Dendritic cell treated with granulocyte-macrophage colony-stimulating factor and Interleukin-4, amounts not matched to agents 40 ng/mL and 50 ng/mL, for 4 days (primary cell): Measurements from ENCODE around the gene RIPOR2.

Source experiments
- H3K27ac Mint-ChIP-seq: one replicate; pipeline ENCODE4 v1.8.0; 2022; ENCODE audit warnings: mild to moderate bottlenecking, mixed read lengths
- H3K27me3 Mint-ChIP-seq: one replicate; pipeline ENCODE4 v1.8.0; 2022; ENCODE audit warnings: mild to moderate bottlenecking, mixed read lengths
- H3K36me3 Mint-ChIP-seq: one replicate; pipeline ENCODE4 v1.8.0; 2022; ENCODE audit warnings: low read depth, mixed read lengths
- H3K4me1 Mint-ChIP-seq: one replicate; pipeline ENCODE4 v1.8.0; 2022; ENCODE audit warnings: low read depth, mixed read lengths
- H3K4me3 Mint-ChIP-seq: one replicate; pipeline ENCODE4 v1.8.0; 2022; ENCODE audit warnings: mild to moderate bottlenecking, moderate library complexity, mixed read lengths
- H3K9me3 Mint-ChIP-seq: one replicate; pipeline ENCODE4 v1.8.0; 2022; ENCODE audit warnings: mixed read lengths
- intact Hi-C: fragments of 100-400 bp; cut with micrococcal nuclease; formaldehyde crosslinking; loops from one replicate; pipeline ENCODE4 v1.15.0; 2022

RIPOR2 gene

GRCh38 chr6:24836109-24836508 lies 99.7 kb downstream of the RIPOR2 start:
- H3K27ac Mint-ChIP-seq = no peak overlapping the region
- H3K4me1 Mint-ChIP-seq = peaks cover 16% of the 10 kb centered on the region
- no peaks in the 10 kb centered on the region for H3K27me3 Mint-ChIP-seq
- peaks cover 23% of the 10 kb centered on the region for H3K36me3 Mint-ChIP-seq
- intact Hi-C loops = no loop called here
- H3K9me3 Mint-ChIP-seq = no peaks in the 10 kb centered on the region
- no peak overlapping the region for H3K4me3 Mint-ChIP-seq

- Mint-ChIP-seq H3K36me3 (peaks cover 34% of the 10 kb centered on the region), H3K27ac (no peak overlapping the region), H3K9me3 (no peaks in the 10 kb centered on the region), H3K27me3 (no peaks in the 10 kb centered on the region), H3K4me3 (no peak overlapping the region), H3K4me1 (peaks cover 16% of the 10 kb centered on the region)
- intact Hi-C loops = no loop called here
Measured at GRCh38 chr6:24833711-24834386, 101.9 kb downstream of the RIPOR2 start.

GRCh38 chr6:24832794-24833193 lies 103.0 kb downstream of the RIPOR2 start:
- H3K4me1 Mint-ChIP-seq = peaks cover 16% of the 10 kb centered on the region
- peaks cover 27% of the 10 kb centered on the region for H3K36me3 Mint-ChIP-seq
- H3K27ac Mint-ChIP-seq = no peak overlapping the region
- no peaks in the 10 kb centered on the region for H3K27me3 Mint-ChIP-seq
- no peak overlapping the region for H3K4me3 Mint-ChIP-seq
- intact Hi-C loops = no loop called here
- no peaks in the 10 kb centered on the region for H3K9me3 Mint-ChIP-seq

GRCh38 chr6:24831771-24832716 lies 103.7 kb downstream of the RIPOR2 start:
- Mint-ChIP-seq H3K27me3 (no peaks in the 10 kb centered on the region), H3K27ac (no peak overlapping the region), H3K4me1 (peaks cover 16% of the 10 kb centered on the region), H3K9me3 (no peaks in the 10 kb centered on the region), H3K36me3 (peaks cover 32% of the 10 kb centered on the region), H3K4me3 (no peak overlapping the region)
- intact Hi-C loops = no loop called here

- H3K27me3 Mint-ChIP-seq = no peaks in the 10 kb centered on the region
- intact Hi-C loops = no loop called here
- H3K36me3 Mint-ChIP-seq = peaks cover 39% of the 10 kb centered on the region
- peaks cover 5% of the 10 kb centered on the region for H3K4me1 Mint-ChIP-seq
- H3K9me3 Mint-ChIP-seq = no peaks in the 10 kb centered on the region
- H3K27ac Mint-ChIP-seq = no peak overlapping the region
- no peak overlapping the region for H3K4me3 Mint-ChIP-seq
Measured at GRCh38 chr6:24829657-24830056, 106.1 kb downstream of the RIPOR2 start.

GRCh38 chr6:24827970-24828369 lies 107.8 kb downstream of the RIPOR2 start:
- intact Hi-C loops = no loop called here
- Mint-ChIP-seq H3K27me3 (no peaks in the 10 kb centered on the region), H3K4me3 (no peak overlapping the region), H3K9me3 (no peaks in the 10 kb centered on the region), H3K4me1 (no peaks in the 10 kb centered on the region), H3K27ac (no peak overlapping the region), H3K36me3 (peaks cover 44% of the 10 kb centered on the region)

GRCh38 chr6:24827162-24827561 lies 108.6 kb downstream of the RIPOR2 start:
- no peaks in the 10 kb centered on the region for H3K27me3 Mint-ChIP-seq
- no peaks in the 10 kb centered on the region for H3K4me1 Mint-ChIP-seq
- intact Hi-C loops = no loop called here
- peaks cover 39% of the 10 kb centered on the region for H3K36me3 Mint-ChIP-seq
- no peak overlapping the region for H3K27ac Mint-ChIP-seq
- no peak overlapping the region for H3K4me3 Mint-ChIP-seq
- H3K9me3 Mint-ChIP-seq = no peaks in the 10 kb centered on the region

GRCh38 chr6:24825130-24825630 lies 110.6 kb downstream of the RIPOR2 start:
- Mint-ChIP-seq H3K36me3 (peaks cover 19% of the 10 kb centered on the region), H3K4me1 (no peaks in the 10 kb centered on the region)

GRCh38 chr6:24824142-24824938 lies 111.4 kb downstream of the RIPOR2 start:
- Mint-ChIP-seq H3K36me3 (peaks cover 18% of the 10 kb centered on the region), H3K27me3 (no peaks in the 10 kb centered on the region), H3K9me3 (no peaks in the 10 kb centered on the region), H3K4me1 (no peaks in the 10 kb centered on the region), H3K27ac (no peak overlapping the region), H3K4me3 (no peak overlapping the region)
- intact Hi-C loops = no loop called here

More at GRCh38 chr6:24825130-24825630, 110.6 kb downstream of the RIPOR2 start:
- H3K4me3 Mint-ChIP-seq = no peak overlapping the region
- H3K27me3 Mint-ChIP-seq = no peaks in the 10 kb centered on the region
- H3K9me3 Mint-ChIP-seq = no peaks in the 10 kb centered on the region
- no peak overlapping the region for H3K27ac Mint-ChIP-seq
- intact Hi-C loops = no loop called here

GRCh38 chr6:24823185-24823584 lies 112.6 kb downstream of the RIPOR2 start:
- H3K4me1 Mint-ChIP-seq = no peaks in the 10 kb centered on the region
- no peak overlapping the region for H3K27ac Mint-ChIP-seq
- H3K4me3 Mint-ChIP-seq = no peak overlapping the region
- no peaks in the 10 kb centered on the region for H3K9me3 Mint-ChIP-seq
- intact Hi-C loops = no loop called here
- H3K36me3 Mint-ChIP-seq = peaks cover 18% of the 10 kb centered on the region
- no peaks in the 10 kb centered on the region for H3K27me3 Mint-ChIP-seq

GRCh38 chr6:24822696-24823095 lies 113.1 kb downstream of the RIPOR2 start:
- H3K9me3 Mint-ChIP-seq = no peaks in the 10 kb centered on the region
- no peak overlapping the region for H3K27ac Mint-ChIP-seq
- H3K4me1 Mint-ChIP-seq = no peaks in the 10 kb centered on the region
- peaks cover 18% of the 10 kb centered on the region for H3K36me3 Mint-ChIP-seq
- intact Hi-C loops = no loop called here
- no peak overlapping the region for H3K4me3 Mint-ChIP-seq
- H3K27me3 Mint-ChIP-seq = no peaks in the 10 kb centered on the region

- H3K9me3 Mint-ChIP-seq = no peaks in the 10 kb centered on the region
- H3K27me3 Mint-ChIP-seq = no peaks in the 10 kb centered on the region
- H3K4me1 Mint-ChIP-seq = no peaks in the 10 kb centered on the region
- H3K4me3 Mint-ChIP-seq = no peak overlapping the region
- H3K36me3 Mint-ChIP-seq = peaks cover 11% of the 10 kb centered on the region
- intact Hi-C loops = no loop called here
- H3K27ac Mint-ChIP-seq = no peak overlapping the region
Measured at GRCh38 chr6:24821860-24822444, 113.8 kb downstream of the RIPOR2 start.

- H3K27ac Mint-ChIP-seq = no peak overlapping the region
- H3K4me3 Mint-ChIP-seq = no peak overlapping the region
- H3K4me1 Mint-ChIP-seq = no peaks in the 10 kb centered on the region
- H3K27me3 Mint-ChIP-seq = no peaks in the 10 kb centered on the region
- H3K9me3 Mint-ChIP-seq = no peaks in the 10 kb centered on the region
- intact Hi-C loops = no loop called here
- no peaks in the 10 kb centered on the region for H3K36me3 Mint-ChIP-seq
Measured at GRCh38 chr6:24818346-24818745, 117.4 kb downstream of the RIPOR2 start.
